Tibial nerve (tissue), 4 donors: ENCODE measurements around the gene ROBO3. TPM values are rescaled to one million over a fixed set of nuclear protein-coding genes. Genes with fewer than 3 reads are reported as not detected.

Experiments used
- DNase-seq, 2 donors: peaks; one replicate each; pipeline ENCODE4 v3.0.0-alpha.2; 2019; ENCODE audit warnings: low spot score in 2 of 2
- H3K27ac ChIP-seq, 4 donors: fragments of 200-600 bp; sonication (generic) in 3 of 4; one replicate each; pipeline ENCODE4 v1.5.1; 2017 to 2019; ENCODE audit warnings: mild to moderate bottlenecking in 1 of 4
- H3K27me3 ChIP-seq, 2 donors: fragments of 200-600 bp; sonication (generic) in 1 of 2; one replicate each; pipeline versions ENCODE4 v1.5.1 to v1.6.0; 2017 to 2019
- H3K36me3 ChIP-seq, 3 donors: fragments of 200-600 bp; sonication (generic); one replicate each; pipeline ENCODE4 v1.5.1; 2018 to 2019
- H3K4me1 ChIP-seq, 4 donors: fragments of 200-600 bp; sonication (generic) in 3 of 4; one replicate each; pipeline ENCODE4 v1.5.1; 2017 to 2019
- H3K4me3 ChIP-seq, 4 donors: fragments of 200-600 bp; sonication (generic) in 3 of 4; one replicate each; pipeline ENCODE4 v1.5.1; 2017 to 2019; ENCODE audit warnings: mild to moderate bottlenecking in 1 of 4, moderate library complexity in 1 of 4
- H3K9me3 ChIP-seq, 4 donors: fragments of 200-600 bp; sonication (generic) in 3 of 4; one replicate each; pipeline ENCODE4 v1.5.1; 2017 to 2019
- EP300 ChIP-seq, 2 donors: sonication (generic); formaldehyde crosslinking; IDR thresholded peaks; one replicate each; pipeline ENCODE4 v1.6.1; 2017; ENCODE audit warnings: antibody characterized with exemption in 2 of 2, mild to moderate bottlenecking in 1 of 2
- POLR2A ChIP-seq, 2 donors: fragments of 450-650 bp; IDR thresholded peaks; one replicate each; pipeline ENCODE4 v1.6.1; 2017; ENCODE audit warnings: antibody characterized with exemption in 2 of 2, mild to moderate bottlenecking in 2 of 2, moderate library complexity in 2 of 2
- WGBS, 2 donors: methylation state at CpG; one replicate each; pipeline ENCODE4 v1.1.5; 2018; 5-methylcytosine and 5-hydroxymethylcytosine counted together
- total RNA-seq, 4 donors: library from RNA; depleted of rRNA; stranded (reverse); fragments of >200 nt; gene quantifications; one replicate each; pipeline ENCODE4 v1.1.0, GENCODE V29; 2016
- TF ChIP-seq, protein P1 (sequence below), 5 experiments: fragments of 200-600 bp in 3 of 5; fragments of 450-650 bp in 2 of 5; sonication (generic) in 3 of 5; IDR thresholded peaks; one replicate each; pipeline ENCODE4 v1.5.1; 2016 to 2019; ENCODE audit warnings: antibody characterized with exemption in 5 of 5, mild to moderate bottlenecking in 3 of 5, moderate library complexity in 2 of 5

The ROBO3 gene
- total RNA-seq, 4 donors from 2014 or later = 22.2 to 34.3 (median 24.8) TPM

DNA sequence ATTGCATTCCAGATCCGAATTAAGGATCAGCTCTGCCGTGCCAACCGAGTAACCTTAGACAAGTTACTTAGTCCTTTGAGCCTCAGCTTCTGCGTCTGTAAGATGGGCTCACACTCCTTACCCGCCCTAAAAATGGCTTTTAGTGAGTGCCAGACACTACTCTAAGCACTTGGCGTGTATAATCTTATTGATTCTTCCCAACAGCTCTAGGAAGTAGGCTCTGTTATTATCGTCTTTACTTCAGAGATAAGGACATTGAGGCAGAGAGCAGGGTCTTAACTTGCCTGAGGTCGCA lies 21.7 kb upstream of the ROBO3 start:
- 16 to 18% methylated on average over 7 to 8 of the region's 8 CpGs for WGBS, 2 donors
- peaks cover 0 to 32% (median 14%) of the 10 kb centered on the region in 4 donors for H3K4me1 ChIP-seq
- H3K4me3 ChIP-seq = no peak overlapping the region
- no peak overlapping the region for H3K27ac ChIP-seq
- no peak for TF ChIP-seq EP300 (IDR thresholded peaks at IDR 0.05)
- TF ChIP-seq POLR2A (IDR thresholded peaks at IDR 0.05) = no peak
- TF ChIP-seq, protein P1, sequence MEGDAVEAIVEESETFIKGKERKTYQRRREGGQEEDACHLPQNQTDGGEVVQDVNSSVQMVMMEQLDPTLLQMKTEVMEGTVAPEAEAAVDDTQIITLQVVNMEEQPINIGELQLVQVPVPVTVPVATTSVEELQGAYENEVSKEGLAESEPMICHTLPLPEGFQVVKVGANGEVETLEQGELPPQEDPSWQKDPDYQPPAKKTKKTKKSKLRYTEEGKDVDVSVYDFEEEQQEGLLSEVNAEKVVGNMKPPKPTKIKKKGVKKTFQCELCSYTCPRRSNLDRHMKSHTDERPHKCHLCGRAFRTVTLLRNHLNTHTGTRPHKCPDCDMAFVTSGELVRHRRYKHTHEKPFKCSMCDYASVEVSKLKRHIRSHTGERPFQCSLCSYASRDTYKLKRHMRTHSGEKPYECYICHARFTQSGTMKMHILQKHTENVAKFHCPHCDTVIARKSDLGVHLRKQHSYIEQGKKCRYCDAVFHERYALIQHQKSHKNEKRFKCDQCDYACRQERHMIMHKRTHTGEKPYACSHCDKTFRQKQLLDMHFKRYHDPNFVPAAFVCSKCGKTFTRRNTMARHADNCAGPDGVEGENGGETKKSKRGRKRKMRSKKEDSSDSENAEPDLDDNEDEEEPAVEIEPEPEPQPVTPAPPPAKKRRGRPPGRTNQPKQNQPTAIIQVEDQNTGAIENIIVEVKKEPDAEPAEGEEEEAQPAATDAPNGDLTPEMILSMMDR (IDR thresholded peaks at IDR 0.05) = no peak
- DNase-seq = no peak
- peaks cover 8 to 100% of the 10 kb centered on the region in 2 donors for H3K27me3 ChIP-seq
- no peaks in the 10 kb centered on the region for H3K9me3 ChIP-seq
- no peaks in the 10 kb centered on the region for H3K36me3 ChIP-seq

- TF ChIP-seq POLR2A (IDR thresholded peaks at IDR 0.05) (no peak), EP300 (IDR thresholded peaks at IDR 0.05) (no peak)
- no peak for DNase-seq
- Histone ChIP-seq H3K4me3 (no peak overlapping the region), H3K9me3 (peaks cover 0 to 5% (median 0%) of the 10 kb centered on the region in 4 donors), H3K36me3 (no peaks in the 10 kb centered on the region), H3K27ac (no peak overlapping the region), H3K4me1 (peaks cover 0 to 23% (median 5%) of the 10 kb centered on the region in 4 donors), H3K27me3 (peaks cover 8 to 99% of the 10 kb centered on the region in 2 donors)
- WGBS, 2 donors = 8% methylated on average over 8 of the region's 8 CpGs
Observed at GRCh38 chr11:124844664-124845079, 20.6 kb upstream of the ROBO3 start.

- 3 to 12% methylated on average over 11 of the region's 11 CpGs for WGBS, 2 donors
- no peak overlapping the region for H3K27ac ChIP-seq
- H3K9me3 ChIP-seq = peaks cover 0 to 5% (median 0%) of the 10 kb centered on the region in 4 donors
- H3K4me1 ChIP-seq = peaks cover 0 to 18% (median 2%) of the 10 kb centered on the region in 4 donors
- H3K27me3 ChIP-seq = peaks cover 8 to 99% of the 10 kb centered on the region in 2 donors
- DNase-seq = no peak
- no peak overlapping the region for H3K4me3 ChIP-seq
- TF ChIP-seq EP300 (IDR thresholded peaks at IDR 0.05) = no peak
- TF ChIP-seq POLR2A (IDR thresholded peaks at IDR 0.05) = no peak
- TF ChIP-seq, protein P1 (IDR thresholded peaks at IDR 0.05) = no peak
- no peaks in the 10 kb centered on the region for H3K36me3 ChIP-seq
Observed at GRCh38 chr11:124846070-124846673, 19.1 kb upstream of the ROBO3 start.

- no peak overlapping the region for H3K27ac ChIP-seq
- H3K4me1 ChIP-seq = peaks cover 0 to 16% (median 7%) of the 10 kb centered on the region in 4 donors
- peaks cover 2 to 87% of the 10 kb centered on the region in 2 donors for H3K27me3 ChIP-seq
- no peaks in the 10 kb centered on the region for H3K9me3 ChIP-seq
- TF ChIP-seq POLR2A (IDR thresholded peaks at IDR 0.05) = no peak
- no peak overlapping the region for H3K4me3 ChIP-seq
- DNase-seq = no peak
- no peaks in the 10 kb centered on the region for H3K36me3 ChIP-seq
- whole genome bisulfite sequencing, 2 donors = 90 to 92% methylated on average over 2 of the region's 2 CpGs
Observed at GRCh38 chr11:124859171-124859570, 6.1 kb upstream of the ROBO3 start.

DNA sequence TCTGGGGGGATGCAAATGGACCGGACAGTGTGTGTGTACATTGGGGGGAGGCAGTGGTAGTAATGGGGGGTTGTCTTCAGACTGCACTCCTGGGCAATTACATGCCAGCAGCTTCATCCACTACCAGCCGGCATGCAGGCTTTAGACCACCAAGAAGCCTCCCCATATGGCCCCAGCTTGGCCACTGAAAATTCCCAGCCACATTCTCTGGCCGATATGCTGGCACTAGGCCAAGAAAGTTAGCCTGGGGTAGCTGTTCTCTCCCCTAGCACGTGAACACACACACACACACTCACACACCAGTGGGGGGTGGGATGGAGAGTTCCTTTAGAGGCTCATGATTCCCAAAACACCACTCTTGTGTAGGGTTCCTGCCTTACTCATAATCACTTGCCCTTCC lies 3.6 kb upstream of the ROBO3 start:
- peaks cover 0 to 37% (median 24%) of the 10 kb centered on the region in 4 donors for H3K4me1 ChIP-seq
- no peaks in the 10 kb centered on the region for H3K36me3 ChIP-seq
- DNase-seq = no peak
- no peak overlapping the region for H3K4me3 ChIP-seq
- no peaks in the 10 kb centered on the region for H3K9me3 ChIP-seq
- peaks cover 2 to 97% of the 10 kb centered on the region in 2 donors for H3K27me3 ChIP-seq
- WGBS, 2 donors = 35 to 42% methylated on average over 4 of the region's 4 CpGs
- TF ChIP-seq, protein P1 (IDR thresholded peaks at IDR 0.05) = no peak
- no peak for TF ChIP-seq EP300 (IDR thresholded peaks at IDR 0.05)
- no peak for TF ChIP-seq POLR2A (IDR thresholded peaks at IDR 0.05)
- H3K27ac ChIP-seq = no peak overlapping the region

- no peaks in the 10 kb centered on the region for H3K9me3 ChIP-seq
- TF ChIP-seq, protein P1 (IDR thresholded peaks at IDR 0.05) = no peak
- TF ChIP-seq POLR2A (IDR thresholded peaks at IDR 0.05) = no peak
- peaks cover 2 to 100% of the 10 kb centered on the region in 2 donors for H3K27me3 ChIP-seq
- no peak overlapping the region for H3K27ac ChIP-seq
- WGBS, 2 donors = 1 to 2% methylated on average over 27 to 31 of the region's 31 CpGs
- H3K4me1 ChIP-seq = peaks cover 0 to 50% (median 30%) of the 10 kb centered on the region in 4 donors
- H3K36me3 ChIP-seq = no peaks in the 10 kb centered on the region
- peak overlapping the region in 2 of 4 donors; percentile 15 to 39 for H3K4me3 ChIP-seq
- DNase-seq = peak in 1 of 2 donors; percentile 37
Observed at GRCh38 chr11:124863137-124863825, 2.0 kb upstream of the ROBO3 start.
